ENCODE results near the gene OVOL1. TPM values are rescaled to one million over a fixed set of nuclear protein-coding genes. Genes with fewer than 3 reads are reported as not detected.

The OVOL1 gene
- total RNA-seq, 1 donor from 2014 or later: 7.7 TPM

- H3K9me3 Mint-ChIP-seq: no peaks in the 10 kb centered on the region
- H3K36me3 Mint-ChIP-seq: no peaks in the 10 kb centered on the region
- no peak for DNase-seq (ENCODE audit: extremely low spot score, unreplicated experiment)
- no peak overlapping the region for H3K27ac Mint-ChIP-seq
- no peak for TF ChIP-seq CTCF (conservative IDR thresholded peaks at IDR 0.05)
- peaks cover 14% of the 10 kb centered on the region for H3K27me3 Mint-ChIP-seq
- no peak overlapping the region for H3K4me3 Mint-ChIP-seq
- peaks cover 16% of the 10 kb centered on the region for H3K4me1 Mint-ChIP-seq (ENCODE audit: unreplicated experiment)
Observed at GRCh38 chr11:65794570-65795510, 8.0 kb downstream of the OVOL1 start.

DNA sequence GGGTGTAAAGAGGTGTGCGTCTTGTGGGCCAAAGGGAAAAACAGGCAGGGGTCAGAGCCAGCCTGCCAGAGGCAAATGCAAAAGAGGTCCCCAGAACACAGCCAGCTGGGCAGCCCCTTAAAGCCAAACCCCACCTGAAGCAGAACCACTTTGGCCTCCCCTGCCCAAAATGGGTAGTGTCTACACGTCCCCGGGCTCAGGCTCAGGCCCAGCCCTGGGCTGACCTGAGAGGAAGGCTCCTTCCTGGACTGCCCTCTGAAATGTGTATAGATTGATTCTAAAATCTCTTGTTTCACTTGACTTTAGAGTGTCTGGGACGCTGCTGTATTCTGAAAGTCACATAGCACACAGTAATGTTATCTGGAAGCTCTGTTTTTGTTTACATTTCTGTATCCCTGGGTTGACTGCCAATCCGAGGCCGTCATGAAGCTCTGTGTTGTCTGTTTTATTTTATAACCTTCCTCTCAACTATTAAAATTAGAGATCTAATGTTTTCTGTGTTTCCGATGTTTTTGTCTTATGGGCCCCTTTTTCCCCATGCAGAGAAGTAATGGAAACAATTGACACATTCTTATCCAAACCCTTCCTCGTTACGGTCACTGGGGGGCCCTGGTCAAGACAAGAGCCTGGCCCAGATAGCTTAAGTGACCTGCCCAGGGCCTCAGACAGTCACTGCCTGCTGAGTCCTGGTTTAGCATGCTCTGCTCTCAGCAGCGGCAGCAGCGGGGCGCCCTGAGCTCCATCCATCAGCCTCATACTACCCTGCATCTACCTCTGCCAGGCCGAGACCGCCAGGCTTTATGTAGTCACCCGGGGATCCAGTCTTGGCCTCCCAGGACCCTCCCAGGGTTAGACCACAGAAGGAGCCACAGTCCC is 10.1 kb downstream of the OVOL1 start:
- Mint-ChIP-seq H3K27ac (peak overlapping the region; percentile 22), H3K9me3 (no peaks in the 10 kb centered on the region), H3K27me3 (peaks cover 4% of the 10 kb centered on the region), H3K4me3 (no peak overlapping the region), H3K4me1 (ENCODE audit: unreplicated experiment) (peaks cover 10% of the 10 kb centered on the region), H3K36me3 (no peaks in the 10 kb centered on the region)
- no peak for TF ChIP-seq CTCF (conservative IDR thresholded peaks at IDR 0.05)
- DNase-seq (ENCODE audit: extremely low spot score, unreplicated experiment): no peak

- no peaks in the 10 kb centered on the region for H3K36me3 Mint-ChIP-seq
- H3K9me3 Mint-ChIP-seq: no peaks in the 10 kb centered on the region
- no peak overlapping the region for H3K27ac Mint-ChIP-seq
- no peak overlapping the region for H3K4me3 Mint-ChIP-seq
- peaks cover 2% of the 10 kb centered on the region for H3K27me3 Mint-ChIP-seq
- no peak for TF ChIP-seq CTCF (conservative IDR thresholded peaks at IDR 0.05)
- H3K4me1 Mint-ChIP-seq (ENCODE audit: unreplicated experiment): peaks cover 9% of the 10 kb centered on the region
- no peak for DNase-seq (ENCODE audit: extremely low spot score, unreplicated experiment)
Observed at GRCh38 chr11:65797711-65798110, 10.8 kb downstream of the OVOL1 start.

DNA sequence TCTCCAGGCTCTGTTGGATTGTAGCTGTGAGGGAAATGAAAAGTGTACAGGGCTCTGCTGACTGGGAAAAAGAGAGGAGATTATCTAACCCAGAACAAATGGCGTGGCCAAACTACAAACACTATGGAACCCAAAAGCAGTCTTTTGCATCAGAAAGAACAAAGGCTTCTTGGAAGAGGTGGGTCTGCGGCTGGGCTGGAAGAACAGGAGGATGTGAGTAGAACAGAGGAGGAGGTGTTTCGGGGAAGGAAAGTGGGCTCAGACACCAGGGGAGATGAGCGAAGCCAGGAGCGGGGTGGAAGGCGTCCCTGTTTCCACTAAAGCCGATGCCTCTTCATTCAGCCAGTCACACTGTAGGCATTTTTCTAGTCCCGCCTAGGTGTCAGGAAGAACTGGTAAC is 12.0 kb downstream of the OVOL1 start:
- H3K36me3 Mint-ChIP-seq: no peaks in the 10 kb centered on the region
- no peaks in the 10 kb centered on the region for H3K9me3 Mint-ChIP-seq
- H3K4me3 Mint-ChIP-seq: no peak overlapping the region
- no peak for TF ChIP-seq CTCF (conservative IDR thresholded peaks at IDR 0.05)
- peaks cover 5% of the 10 kb centered on the region for H3K4me1 Mint-ChIP-seq (ENCODE audit: unreplicated experiment)
- peaks cover 11% of the 10 kb centered on the region for H3K27me3 Mint-ChIP-seq
- DNase-seq (ENCODE audit: extremely low spot score, unreplicated experiment): no peak
- H3K27ac Mint-ChIP-seq: peak overlapping the region; percentile 4

DNA sequence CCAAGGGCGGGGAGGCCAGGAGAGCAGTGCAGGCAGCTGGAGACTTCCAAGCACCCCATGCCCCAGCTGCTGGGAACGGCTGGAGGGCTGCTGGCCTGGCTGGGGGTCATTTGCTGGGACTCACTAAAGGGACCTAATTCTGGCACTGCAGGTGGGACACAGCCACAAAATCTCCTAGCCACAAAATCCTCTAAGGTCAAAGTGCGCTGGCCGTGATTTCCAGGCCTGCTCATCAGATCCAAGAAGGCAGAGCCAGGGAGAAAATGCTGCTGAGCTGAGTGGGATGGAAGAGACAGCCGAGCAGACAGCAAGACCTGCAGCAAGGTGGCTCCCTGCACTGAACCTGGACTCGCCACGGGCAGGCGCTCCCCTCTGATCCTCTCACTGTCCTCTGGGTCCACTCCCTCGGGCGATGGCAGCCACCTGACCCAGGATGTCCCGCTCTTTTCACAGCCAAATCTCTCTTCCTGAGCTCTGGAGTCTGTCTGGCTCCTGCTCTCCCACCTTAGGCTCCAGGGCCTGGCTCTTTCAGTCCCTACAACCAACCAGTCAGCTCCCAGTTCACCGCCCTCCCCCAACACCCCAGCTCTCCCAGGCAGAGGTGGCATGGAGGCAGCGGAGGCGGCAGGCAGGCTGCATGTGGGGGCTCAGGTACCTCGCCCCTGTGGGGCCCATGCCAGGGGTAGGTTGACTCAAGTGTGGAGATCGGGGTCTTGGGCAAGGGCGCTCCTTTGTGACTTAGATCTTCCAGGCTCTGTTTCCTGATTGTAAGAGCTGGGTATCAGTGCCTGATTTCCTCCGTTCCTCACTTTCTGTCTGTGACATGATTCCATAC is 14.5 kb downstream of the OVOL1 start:
- H3K9me3 Mint-ChIP-seq: no peaks in the 10 kb centered on the region
- H3K27ac Mint-ChIP-seq: no peak overlapping the region
- TF ChIP-seq CTCF (conservative IDR thresholded peaks at IDR 0.05): no peak
- H3K36me3 Mint-ChIP-seq: no peaks in the 10 kb centered on the region
- H3K4me1 Mint-ChIP-seq (ENCODE audit: unreplicated experiment): peaks cover 5% of the 10 kb centered on the region
- peaks cover 16% of the 10 kb centered on the region for H3K27me3 Mint-ChIP-seq
- H3K4me3 Mint-ChIP-seq: no peak overlapping the region
- DNase-seq (ENCODE audit: extremely low spot score, unreplicated experiment): no peak

Measured in type B pancreatic cell (in vitro differentiated cells).